ENCODE results near the gene CD300C. TPM values are rescaled to one million over a fixed set of nuclear protein-coding genes. Genes with fewer than 3 reads are reported as not detected.

The CD300C gene
- total and polyA plus RNA-seq, 2 donors from 2014 or later = 0.34 to 4.2 TPM

GRCh38 chr17:74516561-74517328 lies 29.2 kb downstream of the CD300C start:
- H3K4me1 ChIP-seq (ENCODE audit: control insufficient read depth in 2 of 3, insufficient read depth in 2 of 3, low read depth in 1 of 3, low read length in 3 of 3) = no peaks in the 10 kb centered on the region
- H3K27ac ChIP-seq (ENCODE audit: low read depth in 2 of 2, low read length in 2 of 2) = no peak overlapping the region
- H3K9ac ChIP-seq (ENCODE audit: low read length in 3 of 3) = no peak overlapping the region
- intact Hi-C loops (cut with DNase I) = no loop called here
- DNase-seq (no peak), FAIRE-seq (no peak)
- TF ChIP-seq CTCF (IDR thresholded peaks at IDR 0.05; ENCODE audit: borderline replicate concordance, extremely low read depth, insufficient read depth) = no peak
- no peaks in the 10 kb centered on the region for H3K36me3 ChIP-seq (ENCODE audit: control insufficient read depth in 2 of 3, insufficient read depth in 3 of 3, low read length in 3 of 3)
- no peak overlapping the region for H3K4me3 ChIP-seq (ENCODE audit: low read length in 3 of 3)
- H3K9me3 ChIP-seq (ENCODE audit: control insufficient read depth in 2 of 3, insufficient read depth in 1 of 3, low read length in 3 of 3) = peaks cover 0 to 7% (median 0%) of the 10 kb centered on the region in 3 donors
- no peaks in the 10 kb centered on the region for H3K27me3 ChIP-seq (ENCODE audit: control insufficient read depth, insufficient read depth, low read length)

GRCh38 chr17:74515941-74516340 lies 30.0 kb downstream of the CD300C start:
- H3K4me1 ChIP-seq (ENCODE audit: control insufficient read depth in 2 of 3, insufficient read depth in 2 of 3, low read depth in 1 of 3, low read length in 3 of 3) = no peaks in the 10 kb centered on the region
- intact Hi-C loops (cut with DNase I) = no loop called here
- no peaks in the 10 kb centered on the region for H3K36me3 ChIP-seq (ENCODE audit: control insufficient read depth in 2 of 3, insufficient read depth in 3 of 3, low read length in 3 of 3)

GRCh38 chr17:74514632-74515334 lies 31.1 kb downstream of the CD300C start:
- DNase-seq (peak in 2 of 5 donors; percentile 18 to 47), FAIRE-seq (no peak)
- TF ChIP-seq CTCF (IDR thresholded peaks at IDR 0.05; ENCODE audit: borderline replicate concordance, extremely low read depth, insufficient read depth) = no peak
- Histone ChIP-seq H3K4me1 (ENCODE audit: control insufficient read depth in 2 of 3, insufficient read depth in 2 of 3, low read depth in 1 of 3, low read length in 3 of 3) (no peaks in the 10 kb centered on the region), H3K4me3 (ENCODE audit: low read length in 3 of 3) (peak overlapping the region in 1 of 3 donors; percentile 18), H3K36me3 (ENCODE audit: control insufficient read depth in 2 of 3, insufficient read depth in 3 of 3, low read length in 3 of 3) (no peaks in the 10 kb centered on the region), H3K27me3 (ENCODE audit: control insufficient read depth, insufficient read depth, low read length) (no peaks in the 10 kb centered on the region), H3K27ac (ENCODE audit: low read depth in 2 of 2, low read length in 2 of 2) (no peak overlapping the region), H3K9me3 (ENCODE audit: control insufficient read depth in 2 of 3, insufficient read depth in 1 of 3, low read length in 3 of 3) (peaks cover 0 to 7% (median 0%) of the 10 kb centered on the region in 3 donors), H3K9ac (ENCODE audit: low read length in 3 of 3) (no peak overlapping the region)
- intact Hi-C loops (cut with DNase I) = no loop called here

More at GRCh38 chr17:74515941-74516340, 30.0 kb downstream of the CD300C start:
- Histone ChIP-seq H3K9ac (ENCODE audit: low read length in 3 of 3) (no peak overlapping the region), H3K9me3 (ENCODE audit: control insufficient read depth in 2 of 3, insufficient read depth in 1 of 3, low read length in 3 of 3) (peaks cover 0 to 7% (median 0%) of the 10 kb centered on the region in 3 donors), H3K27ac (ENCODE audit: low read depth in 2 of 2, low read length in 2 of 2) (no peak overlapping the region), H3K4me3 (ENCODE audit: low read length in 3 of 3) (no peak overlapping the region), H3K27me3 (ENCODE audit: control insufficient read depth, insufficient read depth, low read length) (no peaks in the 10 kb centered on the region)
- DNase-seq (no peak), FAIRE-seq (no peak)
- TF ChIP-seq CTCF (IDR thresholded peaks at IDR 0.05; ENCODE audit: borderline replicate concordance, extremely low read depth, insufficient read depth) = no peak
